Transverse colon (tissue), 3 donors: Measurements from ENCODE around the gene RASAL1.

Source experiments
- CTCF ChIP-seq, 5 experiments: fragments of 200-600 bp in 3 of 5; fragments of 450-650 bp in 2 of 5; sonication (generic) in 3 of 5; IDR thresholded peaks; 1 replicate in 2 of 5; 2 replicates in 3 of 5; pipeline ENCODE4 v1.5.1; 2016 to 2017; ENCODE audit warnings: antibody characterized with exemption in 5 of 5, inconsistent platforms in 3 of 5, mild to moderate bottlenecking in 2 of 5, moderate library complexity in 1 of 5
- POLR2A ChIP-seq: fragments of 450-650 bp; IDR thresholded peaks from one replicate; pipeline ENCODE4 v1.6.1; 2016; ENCODE audit warnings: antibody characterized with exemption, mild to moderate bottlenecking, moderate library complexity

- TF ChIP-seq POLR2A (no peak), CTCF (IDR thresholded peaks at IDR 0.05) (no peak)
Observed at GRCh38 chr12:113081873-113082272, 53.7 kb downstream of the RASAL1 start.
